IMR-90 (cell line): ENCODE results near the gene AGTR1. TPM values are rescaled to one million over a fixed set of nuclear protein-coding genes. Genes with fewer than 3 reads are reported as not detected.
A peak's percentile ranks its signal among the peaks of the same experiment; 100 is the strongest.

Experiments used
- ATAC-seq: fragments of 200-7000 bp; cut with Tn5 transposase; 2 replicates; pipeline ENCODE4 v1.9.1; 2020; ENCODE audit warnings: low read depth, mild to moderate bottlenecking, moderate library complexity
- BruUV-seq: library from RNA; stranded (reverse); fragments of 400-500 nt; replicated peaks from 2 replicates; lab custom pipeline; 2021; lab: Mats Ljungman, UMichigan
- CTCF ChIA-PET: fragments of 300-600 bp; formaldehyde crosslinking; extraction: SDS; loops from one replicate; lab custom pipeline; 2021; ENCODE audit warnings: antibody characterized with exemption; lab: Yijun Ruan, JAX
- POLR2A ChIA-PET: fragments of 300-600 bp; sonication (Branson Sonifier 250); formaldehyde crosslinking; loops from one replicate; lab custom pipeline; 2022; ENCODE audit warnings: antibody characterized with exemption; ENCODE audit not compliant: unreplicated experiment; lab: Charles Lee
- DNase-seq: peaks from one replicate; pipeline ENCODE4 v3.0.0; 2013
- H2AFZ ChIP-seq: replicated peaks from 2 replicates; pipeline ENCODE3; 2013; ENCODE audit warnings: low read length, mild to moderate bottlenecking; ENCODE audit not compliant: poor library complexity
- H2AK5ac ChIP-seq: 2 replicates; pipeline ENCODE4 v1.6.1; 2013; ENCODE audit warnings: low read depth, low read length, inconsistent platforms
- H2AK9ac ChIP-seq: replicated peaks from 2 replicates; pipeline ENCODE3; 2013; ENCODE audit warnings: mild to moderate bottlenecking, low read depth, low read length, moderate library complexity; ENCODE audit not compliant: poor library complexity
- H2BK120ac ChIP-seq: 2 replicates; pipeline ENCODE4 v1.6.1; 2013; ENCODE audit warnings: low read depth, low read length, inconsistent platforms
- H2BK15ac ChIP-seq: 3 replicates; pipeline ENCODE4 v1.6.1; 2013; ENCODE audit warnings: low read depth, low read length, inconsistent platforms
- H2BK20ac ChIP-seq: 2 replicates; pipeline ENCODE4 v1.6.1; 2013; ENCODE audit warnings: low read depth, mild to moderate bottlenecking, inconsistent platforms, low read length, moderate library complexity
- H2BK5ac ChIP-seq: 2 replicates; pipeline ENCODE4 v1.6.1; 2013; ENCODE audit warnings: mild to moderate bottlenecking, low read depth, low read length, inconsistent platforms; ENCODE audit not compliant: poor library complexity, severe bottlenecking
- H3K14ac ChIP-seq: replicated peaks from 2 replicates; pipeline ENCODE4 v1.6.1; 2013; ENCODE audit warnings: low read depth, low read length, inconsistent platforms
- H3K18ac ChIP-seq: 2 replicates; pipeline ENCODE4 v1.6.1; 2013; ENCODE audit warnings: low read depth, low read length, control low read depth
- H3K23ac ChIP-seq: 2 replicates; pipeline ENCODE4 v1.6.1; 2013; ENCODE audit warnings: low read depth, low read length, inconsistent platforms
- H3K27ac ChIP-seq: 2 replicates; pipeline ENCODE4 v1.5.1; 2013; ENCODE audit warnings: mild to moderate bottlenecking, control low read depth, low read length; ENCODE audit not compliant: insufficient read depth
- H3K27me3 ChIP-seq: 2 replicates; pipeline ENCODE4 v1.6.1; 2013; ENCODE audit warnings: low read length; ENCODE audit not compliant: control insufficient read depth, insufficient read depth
- H3K36me3 ChIP-seq: 2 replicates; pipeline ENCODE4 v1.6.1; 2013; ENCODE audit warnings: low read length, mixed read lengths; ENCODE audit not compliant: control insufficient read depth, insufficient read depth
- H3K4ac ChIP-seq: 2 replicates; pipeline ENCODE4 v1.6.1; 2013; ENCODE audit warnings: low read depth, low read length, inconsistent platforms
- H3K4me1 ChIP-seq: 2 replicates; pipeline ENCODE4 v1.6.1; 2013; ENCODE audit warnings: low read length, mixed read lengths; ENCODE audit not compliant: control insufficient read depth, insufficient read depth
- H3K4me2 ChIP-seq: 2 replicates; pipeline ENCODE4 v1.6.1; 2013; ENCODE audit warnings: low read depth, mild to moderate bottlenecking, control low read depth, low read length, moderate library complexity
- H3K4me3 ChIP-seq: 2 replicates; pipeline ENCODE4 v1.5.1; 2013; ENCODE audit warnings: low read depth, mild to moderate bottlenecking, control low read depth, low read length, moderate library complexity; ENCODE audit not compliant: insufficient read depth
- H3K56ac ChIP-seq: 2 replicates; pipeline ENCODE4 v1.6.1; 2013; ENCODE audit warnings: low read length, inconsistent platforms; ENCODE audit not compliant: insufficient read depth; ENCODE audit errors: extremely low read depth
- H3K79me1 ChIP-seq, 2 experiments: 2 replicates each; pipeline ENCODE4 v1.6.1; 2013; ENCODE audit warnings: low read length in 2 of 2, inconsistent platforms in 1 of 2, low read depth in 1 of 2
- H3K9ac ChIP-seq: 2 replicates; pipeline ENCODE4 v1.6.1; 2013; ENCODE audit warnings: low read depth, low read length, control low read depth
- H3K9me1 ChIP-seq: 2 replicates; pipeline ENCODE4 v1.6.1; 2013; ENCODE audit warnings: low read length, inconsistent platforms; ENCODE audit not compliant: insufficient read depth
- H3K9me3 ChIP-seq: 2 replicates; pipeline ENCODE4 v1.6.1; 2013; ENCODE audit warnings: low read length; ENCODE audit not compliant: control insufficient read depth, insufficient read depth
- H4K20me1 ChIP-seq: 2 replicates; pipeline ENCODE4 v1.6.1; 2013; ENCODE audit warnings: low read length, inconsistent platforms; ENCODE audit not compliant: insufficient read depth
- H4K5ac ChIP-seq: 2 replicates; pipeline ENCODE4 v1.6.1; 2013; ENCODE audit warnings: mild to moderate bottlenecking, low read depth, low read length, control low read depth
- H4K8ac ChIP-seq, 2 experiments: 2 replicates each; pipeline ENCODE4 v1.6.1; 2013; ENCODE audit warnings: low read depth in 2 of 2, low read length in 2 of 2, control low read depth in 1 of 2, inconsistent platforms in 1 of 2
- H4K91ac ChIP-seq: 2 replicates; pipeline ENCODE4 v1.6.1; 2013; ENCODE audit warnings: low read depth, low read length, inconsistent platforms; ENCODE audit not compliant: insufficient read depth
- CHD1 ChIP-seq: IDR thresholded peaks from 2 replicates; pipeline ENCODE4 v1.6.1; 2012; ENCODE audit warnings: low read depth, low read length, improper control_type of control experiment
- CTCF ChIP-seq: conservative IDR thresholded peaks from 2 replicates; pipeline ENCODE4 v1.5.1; 2012; ENCODE audit warnings: mild to moderate bottlenecking, low read depth, low read length, improper control_type of control experiment
- RAD21 ChIP-seq: IDR thresholded peaks from 2 replicates; pipeline ENCODE4 v1.6.1; 2012; ENCODE audit warnings: low read length, improper control_type of control experiment
- RFX5 ChIP-seq: IDR thresholded peaks from 2 replicates; pipeline ENCODE4 v1.8.0; 2012; ENCODE audit warnings: low read depth, mild to moderate bottlenecking, low read length, moderate library complexity
- SMC3 ChIP-seq: fragments of 150-350 bp; IDR thresholded peaks from 2 replicates; pipeline ENCODE4 v1.6.1; 2016; ENCODE audit warnings: low read depth, mild to moderate bottlenecking, antibody characterized with exemption, low read length, moderate library complexity
- WGBS, 2 experiments: methylation state at CpG; one replicate each; pipeline versions ENCODE4 v1.1.5 to v1.1.7; 2013; ENCODE audit warnings: missing lambda C conversion rate in 2 of 2; ENCODE audit not compliant: insufficient read length in 1 of 2; ENCODE audit errors: extremely low coverage in 2 of 2; 5-methylcytosine and 5-hydroxymethylcytosine counted together
- dilution Hi-C: fragments of 300-500 bp; cut with HindIII; formaldehyde crosslinking; loops from one replicate; pipeline ENCODE4 v1.14.3; 2018; ENCODE audit warnings: low sequenced_read_pairs; ENCODE audit not compliant: unreplicated experiment
- in situ Hi-C: fragments of 300-500 bp; cut with MboI; formaldehyde crosslinking; loops from 3 replicates; pipeline ENCODE4 v1.14.3; 2019; ENCODE audit warnings: low sequenced_read_pairs, inconsistent platforms, mixed read lengths
- intact Hi-C: fragments of 100-400 bp; cut with micrococcal nuclease; formaldehyde crosslinking; loops from 2 replicates; pipeline ENCODE4 v1.10.0; 2022
- polyA plus RNA-seq, 3 experiments: library from polyadenylated mRNA; depleted of rRNA; stranded (reverse); fragments of >200 nt; gene quantifications; 2 replicates each; pipeline ENCODE4 v1.2.3, GENCODE V29; 2012; ENCODE audit warnings: low replicate concordance in 1 of 3
- total RNA-seq: library from RNA; depleted of rRNA; stranded (reverse); fragments of >200 nt; gene quantifications from 2 replicates; pipeline ENCODE4 v1.2.3, GENCODE V29; 2012

The AGTR1 gene
- total and polyA plus RNA-seq, 2 of the 4 experiments (the other 2 are of a cell fraction): 2.2 to 2.7 TPM

GRCh38 chr3:148718982-148719862 is 21.5 kb downstream of the AGTR1 start:
- CTCF ChIA-PET: interaction anchor here (0.6 to 2.3 kb wide), 9 partner anchors 69 to 384 kb away, joined by 3 to 11 read pairs (median 3); no protein-coding TSS in a partner anchor
- no peaks in the 10 kb centered on the region for H4K20me1 ChIP-seq
- no peak overlapping the region for H2AK5ac ChIP-seq
- no peak overlapping the region for H3K4me2 ChIP-seq
- H2AK9ac ChIP-seq: no peak overlapping the region
- no peak overlapping the region for H2AFZ ChIP-seq
- H2BK5ac ChIP-seq: no peak overlapping the region
- no peak overlapping the region for H3K18ac ChIP-seq
- no peaks in the 10 kb centered on the region for H3K4me1 ChIP-seq
- 0 out of 2 replicates have a peak, but pooled peaks have one; percentile 46 for ATAC-seq
- no peak overlapping the region for H3K4me3 ChIP-seq
- H2BK20ac ChIP-seq: no peak overlapping the region
- no peak overlapping the region for H3K4ac ChIP-seq
- WGBS, 2 experiments: 71% methylated on average over 1 of the region's 7 CpGs; no CpG with 5 or more reads in 1 of the 2 experiments
- no peaks in the 10 kb centered on the region for H3K79me1 ChIP-seq
- no peak overlapping the region for H4K8ac ChIP-seq
- in situ Hi-C loops (loop anchor here (5.0 to 10.0 kb wide), 2 partner anchors 337 to 404 kb away; no protein-coding TSS in a partner anchor), dilution Hi-C loops (no loop called here), intact Hi-C loops (loop anchor here (1.0 to 5.0 kb wide), 2 partner anchors 340 to 412 kb away; no protein-coding TSS in a partner anchor)
- no peak overlapping the region for H4K91ac ChIP-seq
- H2BK15ac ChIP-seq: no peak overlapping the region
- no peaks in the 10 kb centered on the region for H3K27me3 ChIP-seq
- no peak overlapping the region for H3K23ac ChIP-seq
- TF ChIP-seq RFX5 (no peak), SMC3 (peak; percentile 46), CHD1 (no peak), RAD21 (peak; percentile 43), CTCF (peak; percentile 54)
- no peak overlapping the region for H3K56ac ChIP-seq
- H3K9me3 ChIP-seq: no peaks in the 10 kb centered on the region
- H3K27ac ChIP-seq: no peak overlapping the region
- H3K9me1 ChIP-seq: no peaks in the 10 kb centered on the region
- H3K36me3 ChIP-seq: no peaks in the 10 kb centered on the region
- no peak overlapping the region for H4K5ac ChIP-seq
- H3K14ac ChIP-seq: no peak overlapping the region
- DNase-seq: peak; percentile 32
- H2BK120ac ChIP-seq: no peak overlapping the region
- no peak overlapping the region for H3K9ac ChIP-seq
- POLR2A ChIA-PET: interaction anchor here (0.7 to 0.8 kb wide), 2 partner anchors 9 to 76 kb away, joined by 3 read pairs; no protein-coding TSS in a partner anchor
- BruUV-seq: no TSS peak
